Stimulated activated CD8-positive, alpha-beta memory T cell treated with anti-CD3 and anti-CD28 coated beads, Interleukin-12 subunit alpha, Interleukin-12 subunit beta, amount 100 ng/mL, for 4 hours (primary cell): Measurements from ENCODE around the gene ERICH6.
"Not testable (repeated sequence)": the region's sequence is repeated elsewhere in the genome, so short reads cannot be mapped to it uniquely, and the experiment has no call there.

ENCODE experiments used
- DNase-seq: peaks from one replicate; pipeline ENCODE4 v3.0.0-alpha.2; 2020; ENCODE audit warnings: low read depth

Gene ERICH6

GRCh38 chr3:150681057-150681456 lies 22.7 kb downstream of the ERICH6 start:
- DNase-seq, result no peak

- DNase-seq, result no peak
Measured at GRCh38 chr3:150680562-150680961, 23.2 kb downstream of the ERICH6 start.

GRCh38 chr3:150675587-150675986 lies 28.1 kb downstream of the ERICH6 start:
- no peak for DNase-seq

GRCh38 chr3:150673966-150674365 lies 29.8 kb downstream of the ERICH6 start:
- no peak for DNase-seq

GRCh38 chr3:150666167-150666566 lies 37.6 kb downstream of the ERICH6 start:
- DNase-seq, result no peak

GRCh38 chr3:150663461-150663860 lies 40.3 kb downstream of the ERICH6 start:
- no peak for DNase-seq

- no peak for DNase-seq
Measured at GRCh38 chr3:150662410-150663200, 41.1 kb downstream of the ERICH6 start.

GRCh38 chr3:150656316-150656715 lies 47.4 kb downstream of the ERICH6 start:
- no peak for DNase-seq

- no peak for DNase-seq
Measured at GRCh38 chr3:150653110-150653561, 50.6 kb downstream of the ERICH6 start.

GRCh38 chr3:150640256-150640655 lies 63.5 kb downstream of the ERICH6 start:
- DNase-seq, result no peak

GRCh38 chr3:150639262-150639661 lies 64.5 kb downstream of the ERICH6 start:
- no peak for DNase-seq

GRCh38 chr3:150636258-150636657 lies 67.5 kb downstream of the ERICH6 start:
- DNase-seq, result no peak

- no peak for DNase-seq
Measured at GRCh38 chr3:150635526-150635925, 68.2 kb downstream of the ERICH6 start.

GRCh38 chr3:150635076-150635475 lies 68.6 kb downstream of the ERICH6 start:
- no peak for DNase-seq

- DNase-seq, result no peak
Measured at GRCh38 chr3:150631515-150632221, 72.1 kb downstream of the ERICH6 start.

- DNase-seq, result no peak
Measured at GRCh38 chr3:150627557-150627956, 76.2 kb downstream of the ERICH6 start.

- DNase-seq, result no peak
Measured at GRCh38 chr3:150626148-150626930, 77.4 kb downstream of the ERICH6 start.

GRCh38 chr3:150623945-150624344 lies 79.8 kb downstream of the ERICH6 start:
- DNase-seq, result no peak

- DNase-seq, result not testable (repeated sequence)
Measured at GRCh38 chr3:150622955-150623354, 80.8 kb downstream of the ERICH6 start.

GRCh38 chr3:150620002-150620689 lies 83.6 kb downstream of the ERICH6 start:
- DNase-seq, result no peak

GRCh38 chr3:150613709-150614480 lies 89.8 kb downstream of the ERICH6 start:
- no peak for DNase-seq
